Activated T-cell treated with anti-CD3 and anti-CD28 coated beads, Interleukin-2, amount 50 U/mL, for 24 hours (primary cell): ENCODE measurements around the gene IGFBP6.
"Not testable (repeated sequence)": the region's sequence is repeated elsewhere in the genome, so short reads cannot be mapped to it uniquely, and the experiment has no call there.

Experiments used
- DNase-seq: peaks from one replicate; pipeline ENCODE4 v3.0.0-alpha.2; 2020
- H3K27ac Mint-ChIP-seq: 2 replicates; pipeline ENCODE4 v1.8.0; 2020; ENCODE audit warnings: mild to moderate bottlenecking, mixed read lengths
- H3K27me3 Mint-ChIP-seq: 2 replicates; pipeline ENCODE4 v1.8.0; 2020; ENCODE audit warnings: mixed read lengths
- H3K36me3 Mint-ChIP-seq: 2 replicates; pipeline ENCODE4 v1.8.0; 2020; ENCODE audit warnings: low read depth, mixed read lengths
- H3K4me1 Mint-ChIP-seq: 2 replicates; pipeline ENCODE4 v1.8.0; 2020; ENCODE audit warnings: low read depth, mixed read lengths
- H3K4me3 Mint-ChIP-seq: 2 replicates; pipeline ENCODE4 v1.8.0; 2020; ENCODE audit warnings: mild to moderate bottlenecking, moderate library complexity, mixed read lengths
- H3K9me3 Mint-ChIP-seq: 2 replicates; pipeline ENCODE4 v1.8.0; 2020; ENCODE audit warnings: mixed read lengths

IGFBP6 gene

DNA sequence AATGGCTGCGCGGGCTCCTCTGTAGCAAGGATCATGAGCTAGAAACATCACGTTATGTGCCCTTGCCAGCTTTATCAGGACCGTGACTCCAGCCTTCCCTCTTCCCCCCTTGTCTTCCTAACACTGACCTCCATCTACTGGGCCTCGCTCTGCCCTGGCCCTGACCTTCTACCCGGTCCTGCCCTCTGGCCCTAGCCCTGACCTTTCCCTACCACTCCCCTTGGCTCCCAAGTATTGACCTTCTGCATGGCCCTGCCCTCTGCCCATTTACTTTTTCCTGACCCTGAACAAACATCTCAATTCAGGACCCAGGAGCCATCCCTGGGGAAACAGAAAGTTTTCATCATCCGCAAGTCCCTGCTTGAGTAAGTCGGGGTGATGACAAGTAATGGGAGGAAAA is 7.8 kb downstream of the IGFBP6 start:
- Mint-ChIP-seq H3K27ac (no peak overlapping the region), H3K9me3 (no peaks in the 10 kb centered on the region), H3K36me3 (no peaks in the 10 kb centered on the region), H3K4me1 (peaks cover 25% of the 10 kb centered on the region), H3K27me3 (no peaks in the 10 kb centered on the region), H3K4me3 (no peak overlapping the region)
- no peak for DNase-seq

DNA sequence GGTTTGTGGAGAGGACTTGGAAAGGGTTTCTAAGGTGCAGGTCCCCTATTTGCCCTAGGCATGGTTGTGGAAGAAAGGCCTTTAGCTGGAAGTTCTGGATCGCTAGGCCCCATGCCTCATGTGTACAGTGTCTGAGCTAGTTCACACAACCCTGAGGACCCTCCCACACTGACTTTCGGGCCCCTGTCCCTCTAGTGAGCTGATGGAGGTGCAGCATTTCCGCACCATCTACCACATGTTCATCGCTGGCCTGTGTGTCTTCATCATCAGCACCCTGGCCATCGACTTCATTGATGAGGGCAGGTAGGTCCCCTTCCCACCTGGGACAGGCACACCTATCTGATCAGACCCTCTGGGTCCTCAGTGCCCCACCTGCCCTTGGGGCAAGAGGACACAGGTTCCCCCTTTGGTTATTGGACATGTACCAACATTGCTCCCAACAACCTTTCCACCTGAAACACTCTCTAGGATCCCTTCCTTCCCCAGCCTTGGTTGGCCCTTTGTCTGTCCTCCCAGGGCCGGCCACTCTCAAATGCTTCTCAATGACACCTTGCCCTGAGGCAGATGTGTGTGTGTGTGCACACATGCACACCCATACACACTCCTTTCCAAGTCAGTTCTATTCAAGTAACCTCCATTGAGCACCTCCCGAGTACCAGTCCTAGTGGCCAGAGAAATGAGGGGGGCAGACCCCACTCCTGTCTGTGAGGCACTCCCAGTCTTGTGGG is 8.4 kb downstream of the IGFBP6 start:
- DNase-seq, result no peak
- Mint-ChIP-seq H3K9me3 (no peaks in the 10 kb centered on the region), H3K27ac (no peak overlapping the region), H3K4me1 (peaks cover 25% of the 10 kb centered on the region), H3K4me3 (no peak overlapping the region), H3K27me3 (no peaks in the 10 kb centered on the region), H3K36me3 (no peaks in the 10 kb centered on the region)

GRCh38 chr12:53107122-53107521 is 9.7 kb downstream of the IGFBP6 start:
- Mint-ChIP-seq H3K27me3 (no peaks in the 10 kb centered on the region), H3K27ac (no peak overlapping the region), H3K36me3 (no peaks in the 10 kb centered on the region), H3K4me3 (no peak overlapping the region), H3K9me3 (no peaks in the 10 kb centered on the region), H3K4me1 (peaks cover 23% of the 10 kb centered on the region)
- DNase-seq, result no peak

DNA sequence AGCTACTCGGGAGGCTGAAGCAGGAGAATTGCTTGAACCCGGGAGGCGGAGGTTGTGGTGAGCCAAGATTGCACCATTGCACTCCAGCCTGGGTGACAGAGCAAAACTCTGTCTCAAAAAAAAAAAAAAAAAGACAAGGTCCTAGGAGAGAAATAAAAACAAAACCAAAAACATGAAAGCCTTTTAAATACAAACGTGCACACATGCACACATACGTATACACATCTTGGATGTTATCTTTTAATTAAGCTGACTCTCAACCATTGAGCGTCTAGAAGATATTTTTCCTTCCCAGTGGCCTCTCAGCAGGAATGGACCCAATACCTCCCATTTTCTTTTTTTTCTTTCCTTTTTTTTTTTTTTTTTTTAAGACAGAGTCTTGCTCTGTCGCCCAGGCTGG is 15.0 kb downstream of the IGFBP6 start:
- not testable (repeated sequence) for DNase-seq, H3K9me3 Mint-ChIP-seq, H3K27me3 Mint-ChIP-seq, H3K36me3 Mint-ChIP-seq, H3K4me3 Mint-ChIP-seq, H3K27ac Mint-ChIP-seq, H3K4me1 Mint-ChIP-seq

DNA sequence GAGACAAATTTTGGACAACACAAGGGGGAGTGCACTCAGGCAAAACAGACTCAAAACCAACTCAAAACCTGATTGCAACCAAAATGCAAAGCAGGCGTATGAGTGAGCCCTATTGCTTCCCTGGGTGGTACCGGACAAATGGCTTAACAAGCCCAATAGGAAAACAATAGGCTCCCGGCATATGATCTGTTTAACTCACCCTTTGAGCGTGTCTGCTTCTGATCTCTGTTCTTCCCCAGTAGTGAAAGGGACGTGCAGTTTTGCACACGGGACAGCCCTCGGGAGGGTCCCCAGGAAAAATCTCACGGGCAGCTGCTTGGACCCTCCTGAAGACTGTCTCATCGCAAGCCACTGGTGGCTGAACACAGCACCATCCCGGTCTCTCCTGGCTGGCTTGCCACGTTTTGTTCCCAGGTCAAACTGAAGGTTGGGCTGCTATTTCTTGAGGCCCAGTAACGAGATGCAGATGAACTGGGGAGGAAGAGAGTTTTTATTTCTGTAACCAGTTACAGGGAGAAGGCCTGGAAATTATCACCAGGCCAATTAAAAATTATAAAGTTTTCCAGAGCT is 15.8 kb downstream of the IGFBP6 start:
- Mint-ChIP-seq H3K36me3 (no peaks in the 10 kb centered on the region), H3K4me3 (no peak overlapping the region), H3K4me1 (no peaks in the 10 kb centered on the region), H3K27ac (no peak overlapping the region), H3K27me3 (no peaks in the 10 kb centered on the region), H3K9me3 (no peaks in the 10 kb centered on the region)
- DNase-seq, result no peak

GRCh38 chr12:53113951-53114350 is 16.5 kb downstream of the IGFBP6 start:
- Mint-ChIP-seq H3K27ac (no peak overlapping the region), H3K4me3 (no peak overlapping the region), H3K9me3 (no peaks in the 10 kb centered on the region), H3K36me3 (no peaks in the 10 kb centered on the region), H3K27me3 (no peaks in the 10 kb centered on the region), H3K4me1 (no peaks in the 10 kb centered on the region)
- DNase-seq, result no peak

- H3K27me3 Mint-ChIP-seq, result no peaks in the 10 kb centered on the region
- H3K4me1 Mint-ChIP-seq, result no peaks in the 10 kb centered on the region
- no peak overlapping the region for H3K4me3 Mint-ChIP-seq
- no peak for DNase-seq
- H3K9me3 Mint-ChIP-seq, result no peaks in the 10 kb centered on the region
- no peak overlapping the region for H3K27ac Mint-ChIP-seq
- H3K36me3 Mint-ChIP-seq, result no peaks in the 10 kb centered on the region
Observed at GRCh38 chr12:53115112-53115890, 17.8 kb downstream of the IGFBP6 start.

DNA sequence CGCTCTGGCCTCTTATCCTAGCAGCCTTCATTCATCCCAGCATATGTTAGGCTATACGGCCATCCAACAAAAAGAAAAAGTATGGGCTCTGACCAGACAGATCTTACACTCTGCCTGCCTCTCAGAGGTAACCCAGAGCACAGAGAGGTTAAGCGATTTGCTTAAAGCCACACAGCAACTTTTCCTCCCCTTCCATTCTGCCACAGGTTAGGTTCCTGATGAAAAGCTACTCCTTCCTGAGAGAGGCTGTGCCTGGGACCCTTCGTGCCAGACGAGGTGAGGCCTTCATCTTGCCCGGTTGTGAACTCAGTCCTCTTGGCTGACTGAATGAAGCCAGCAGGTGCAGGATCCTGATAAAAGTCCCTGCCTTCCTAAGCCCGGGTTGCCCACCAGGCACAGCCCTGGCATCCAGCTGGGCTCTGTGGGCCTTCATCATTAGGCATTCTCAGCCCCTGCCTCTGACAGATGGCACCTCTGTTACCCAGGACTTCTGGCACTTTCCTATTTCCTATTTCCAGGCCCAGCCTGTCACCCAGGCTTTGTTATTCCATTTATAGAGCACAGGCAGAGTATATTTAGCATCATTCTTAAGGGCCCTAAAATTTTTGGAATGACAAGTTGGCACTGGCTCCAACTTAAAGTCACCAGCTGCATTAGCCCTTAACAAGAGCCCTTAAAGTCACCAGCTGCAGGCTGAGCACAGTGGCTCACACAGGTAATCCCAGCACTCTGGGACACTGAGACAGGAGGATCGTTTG is 18.6 kb downstream of the IGFBP6 start:
- Mint-ChIP-seq H3K27me3 (no peaks in the 10 kb centered on the region), H3K27ac (no peak overlapping the region), H3K9me3 (no peaks in the 10 kb centered on the region), H3K36me3 (no peaks in the 10 kb centered on the region), H3K4me1 (no peaks in the 10 kb centered on the region), H3K4me3 (no peak overlapping the region)
- no peak for DNase-seq

DNA sequence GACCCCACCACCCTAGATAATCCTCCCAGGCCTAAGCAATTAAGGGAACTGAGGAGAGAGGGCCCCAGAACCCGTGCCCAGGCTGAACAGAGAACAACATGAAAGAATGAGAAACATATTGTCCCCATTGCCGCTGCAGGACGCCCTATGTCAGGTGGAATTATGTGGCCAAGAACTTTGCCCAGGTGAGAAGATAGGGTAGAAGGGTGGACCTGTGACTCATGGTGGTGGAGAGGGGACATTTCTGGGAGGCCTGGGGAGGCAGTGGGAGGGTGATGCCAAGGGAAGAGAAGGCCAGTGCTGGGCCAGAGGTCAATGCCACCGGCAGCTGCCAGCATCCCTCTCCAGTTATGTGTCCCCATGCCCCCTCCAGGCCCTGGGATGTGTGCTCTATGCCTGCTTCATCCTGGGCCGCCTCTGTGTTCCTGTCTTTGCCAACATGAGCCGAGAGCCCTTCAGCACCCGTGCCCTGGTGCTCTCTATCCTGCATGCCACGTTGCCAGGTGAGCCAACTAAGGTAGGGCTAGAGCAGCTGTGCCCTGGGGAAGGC is 21.4 kb downstream of the IGFBP6 start:
- Mint-ChIP-seq H3K4me1 (no peaks in the 10 kb centered on the region), H3K27ac (no peak overlapping the region), H3K9me3 (no peaks in the 10 kb centered on the region)

DNA sequence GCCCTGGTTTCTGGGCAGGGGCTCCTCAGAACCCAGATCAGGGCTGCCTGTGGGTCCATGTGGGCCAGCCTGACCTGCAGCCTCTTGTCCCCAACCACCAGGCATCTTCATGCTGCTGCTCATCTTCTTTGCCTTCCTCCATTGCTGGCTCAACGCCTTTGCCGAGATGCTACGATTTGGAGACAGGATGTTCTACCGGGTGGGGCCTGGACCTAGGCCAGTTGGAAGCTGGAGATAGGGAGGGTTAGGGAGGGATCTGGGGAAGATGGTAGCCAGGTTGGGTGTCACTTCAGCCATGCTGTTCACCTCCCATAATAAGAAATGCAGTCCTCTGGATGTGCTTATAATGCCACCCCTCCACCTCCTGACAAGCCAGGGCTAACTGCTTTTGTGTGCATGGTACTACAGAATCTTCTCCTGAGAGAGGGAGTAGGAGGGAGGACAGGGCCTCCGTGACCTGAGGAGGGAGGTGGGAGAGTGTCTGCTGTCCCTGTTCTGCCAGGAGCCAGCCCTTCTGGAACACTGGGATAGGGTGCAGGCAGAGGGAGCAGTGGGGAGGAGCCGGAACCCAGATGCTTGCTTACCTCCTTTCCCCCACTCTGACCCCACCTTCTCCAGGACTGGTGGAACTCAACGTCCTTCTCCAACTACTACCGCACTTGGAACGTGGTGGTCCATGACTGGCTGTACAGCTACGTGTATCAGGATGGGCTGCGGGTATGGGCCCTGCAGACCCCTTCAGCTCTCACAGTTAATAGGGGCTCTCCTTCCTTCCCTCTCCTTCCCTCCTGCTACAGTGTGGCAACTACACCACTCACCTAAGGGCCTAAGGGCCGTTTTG is 23.4 kb downstream of the IGFBP6 start:
- no peak overlapping the region for H3K4me3 Mint-ChIP-seq
- H3K36me3 Mint-ChIP-seq, result no peaks in the 10 kb centered on the region
- H3K4me1 Mint-ChIP-seq, result no peaks in the 10 kb centered on the region
- no peaks in the 10 kb centered on the region for H3K9me3 Mint-ChIP-seq
- H3K27ac Mint-ChIP-seq, result no peak overlapping the region
- H3K27me3 Mint-ChIP-seq, result no peaks in the 10 kb centered on the region
- no peak for DNase-seq

More for the DNA sequence above, 21.4 kb downstream of the IGFBP6 start:
- no peak for DNase-seq
- no peak overlapping the region for H3K4me3 Mint-ChIP-seq
- H3K27me3 Mint-ChIP-seq, result no peaks in the 10 kb centered on the region
- H3K36me3 Mint-ChIP-seq, result no peaks in the 10 kb centered on the region

GRCh38 chr12:53122961-53123468 is 25.5 kb downstream of the IGFBP6 start:
- no peak for DNase-seq
- H3K27ac Mint-ChIP-seq, result no peak overlapping the region
- no peaks in the 10 kb centered on the region for H3K36me3 Mint-ChIP-seq
- H3K9me3 Mint-ChIP-seq, result no peaks in the 10 kb centered on the region
- H3K4me1 Mint-ChIP-seq, result no peaks in the 10 kb centered on the region
- no peak overlapping the region for H3K4me3 Mint-ChIP-seq
- H3K27me3 Mint-ChIP-seq, result no peaks in the 10 kb centered on the region

GRCh38 chr12:53123578-53124351 is 26.3 kb downstream of the IGFBP6 start:
- no peak for DNase-seq
- H3K4me3 Mint-ChIP-seq, result no peak overlapping the region
- H3K36me3 Mint-ChIP-seq, result no peaks in the 10 kb centered on the region
- H3K27me3 Mint-ChIP-seq, result no peaks in the 10 kb centered on the region
- no peak overlapping the region for H3K27ac Mint-ChIP-seq
- no peaks in the 10 kb centered on the region for H3K4me1 Mint-ChIP-seq
- no peaks in the 10 kb centered on the region for H3K9me3 Mint-ChIP-seq

GRCh38 chr12:53124352-53124723 is 26.9 kb downstream of the IGFBP6 start:
- Mint-ChIP-seq H3K36me3 (no peaks in the 10 kb centered on the region), H3K4me1 (no peaks in the 10 kb centered on the region), H3K9me3 (no peaks in the 10 kb centered on the region), H3K27me3 (no peaks in the 10 kb centered on the region), H3K4me3 (no peak overlapping the region), H3K27ac (no peak overlapping the region)
- DNase-seq, result no peak
